Endothelial cell of umbilical vein (primary cell): Measurements from ENCODE around the gene MYMX.

Source experiments
- POLR2AphosphoS5 ChIP-seq: IDR thresholded peaks from 2 replicates; pipeline ENCODE4 v1.6.1; 2012; ENCODE audit warnings: low read depth, mild to moderate bottlenecking, control low read depth, low read length, moderate library complexity; ENCODE audit not compliant: insufficient read depth
- TF ChIP-seq, protein P1 (sequence below), 2 donors: IDR thresholded peaks; 1 replicate in 1 of 2; 2 replicates in 1 of 2; pipeline ENCODE4 v1.5.1; 2011; ENCODE audit warnings: low read length in 2 of 2, mild to moderate bottlenecking in 2 of 2, moderate library complexity in 2 of 2, control low read depth in 1 of 2, inconsistent platforms in 1 of 2, low read depth in 1 of 2; ENCODE audit not compliant: insufficient read depth in 1 of 2; ENCODE audit errors: extremely low read depth in 1 of 2

DNA sequence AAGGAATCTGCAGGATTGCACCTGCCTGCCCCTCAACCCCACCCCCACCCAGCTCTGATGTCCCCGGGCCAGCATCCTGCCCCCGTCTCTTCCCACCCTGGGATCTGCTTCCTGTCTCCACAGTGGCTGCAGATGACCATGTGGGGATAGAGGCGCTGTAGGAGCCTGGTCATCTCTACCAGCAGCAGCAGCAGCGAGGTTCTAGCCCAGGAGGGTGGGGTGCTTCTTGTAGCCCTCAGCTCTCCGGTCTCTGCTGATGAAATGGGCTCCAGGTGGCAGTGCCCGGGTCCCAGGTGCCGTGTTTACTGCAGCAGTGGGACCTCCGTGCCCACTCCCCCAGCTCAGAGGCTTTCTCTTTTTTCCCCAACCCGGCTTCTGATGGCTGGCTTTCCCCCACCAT is 32.9 kb upstream of the MYMX start:
- TF ChIP-seq, protein P1, sequence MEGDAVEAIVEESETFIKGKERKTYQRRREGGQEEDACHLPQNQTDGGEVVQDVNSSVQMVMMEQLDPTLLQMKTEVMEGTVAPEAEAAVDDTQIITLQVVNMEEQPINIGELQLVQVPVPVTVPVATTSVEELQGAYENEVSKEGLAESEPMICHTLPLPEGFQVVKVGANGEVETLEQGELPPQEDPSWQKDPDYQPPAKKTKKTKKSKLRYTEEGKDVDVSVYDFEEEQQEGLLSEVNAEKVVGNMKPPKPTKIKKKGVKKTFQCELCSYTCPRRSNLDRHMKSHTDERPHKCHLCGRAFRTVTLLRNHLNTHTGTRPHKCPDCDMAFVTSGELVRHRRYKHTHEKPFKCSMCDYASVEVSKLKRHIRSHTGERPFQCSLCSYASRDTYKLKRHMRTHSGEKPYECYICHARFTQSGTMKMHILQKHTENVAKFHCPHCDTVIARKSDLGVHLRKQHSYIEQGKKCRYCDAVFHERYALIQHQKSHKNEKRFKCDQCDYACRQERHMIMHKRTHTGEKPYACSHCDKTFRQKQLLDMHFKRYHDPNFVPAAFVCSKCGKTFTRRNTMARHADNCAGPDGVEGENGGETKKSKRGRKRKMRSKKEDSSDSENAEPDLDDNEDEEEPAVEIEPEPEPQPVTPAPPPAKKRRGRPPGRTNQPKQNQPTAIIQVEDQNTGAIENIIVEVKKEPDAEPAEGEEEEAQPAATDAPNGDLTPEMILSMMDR (IDR thresholded peaks at IDR 0.05; ENCODE audit: extremely low read depth in 1 of 2, insufficient read depth in 1 of 2, low read depth in 1 of 2, low read length in 2 of 2) = no peak
- TF ChIP-seq POLR2AphosphoS5 = no peak
